Right atrium auricular region (tissue), 2 donors: ENCODE measurements around the gene UBASH3B. TPM values are rescaled to one million over a fixed set of nuclear protein-coding genes. Genes with fewer than 3 reads are reported as not detected.

Experiments used
- DNase-seq: peaks from one replicate; pipeline ENCODE4 v3.0.0-alpha.2; 2019; ENCODE audit warnings: low spot score
- H3K27ac ChIP-seq, 2 donors: fragments of 200-600 bp; sonication (generic); 1 replicate in 1 of 2; 2 replicates in 1 of 2; pipeline ENCODE4 v1.5.1; 2016 to 2019
- H3K27me3 ChIP-seq, 2 donors: fragments of 200-600 bp; sonication (generic); one replicate each; pipeline versions ENCODE4 v1.5.1 to v1.6.0; 2017 to 2019
- H3K36me3 ChIP-seq: fragments of 200-600 bp; sonication (generic); one replicate; pipeline ENCODE4 v1.5.1; 2016
- H3K4me1 ChIP-seq, 2 donors: fragments of 200-600 bp; sonication (generic); one replicate each; pipeline versions ENCODE4 v1.5.1 to v1.6.0; 2017 to 2019
- H3K4me3 ChIP-seq, 2 donors: fragments of 200-600 bp; sonication (generic); 1 replicate in 1 of 2; 2 replicates in 1 of 2; pipeline ENCODE4 v1.5.1; 2017 to 2019; ENCODE audit warnings: mild to moderate bottlenecking in 1 of 2, moderate library complexity in 1 of 2
- H3K9me3 ChIP-seq, 2 donors: fragments of 200-600 bp; sonication (generic); one replicate each; pipeline ENCODE4 v1.5.1; 2019
- CTCF ChIP-seq, 2 donors: fragments of 200-600 bp; sonication (generic); IDR thresholded peaks; one replicate each; pipeline ENCODE4 v1.5.1; 2019; ENCODE audit warnings: antibody characterized with exemption in 2 of 2
- total RNA-seq, 2 donors: library from RNA; depleted of rRNA; stranded (reverse); fragments of >200 nt; gene quantifications; one replicate each; pipeline ENCODE4 v1.1.0, GENCODE V29; 2016

Gene UBASH3B
- total RNA-seq, 2 donors from 2014 or later, result 1.7 to 1.8 TPM

GRCh38 chr11:122832721-122833470 is 177.4 kb downstream of the UBASH3B start:
- Histone ChIP-seq H3K36me3 (no peaks in the 10 kb centered on the region), H3K4me1 (no peaks in the 10 kb centered on the region), H3K27me3 (no peaks in the 10 kb centered on the region), H3K4me3 (no peak overlapping the region), H3K27ac (no peak overlapping the region), H3K9me3 (no peaks in the 10 kb centered on the region)
- TF ChIP-seq CTCF (IDR thresholded peaks at IDR 0.05), result no peak
- DNase-seq, result no peak

GRCh38 chr11:122833846-122834464 is 178.4 kb downstream of the UBASH3B start:
- Histone ChIP-seq H3K27me3 (no peaks in the 10 kb centered on the region), H3K4me3 (no peak overlapping the region), H3K27ac (no peak overlapping the region), H3K9me3 (no peaks in the 10 kb centered on the region), H3K36me3 (no peaks in the 10 kb centered on the region), H3K4me1 (no peaks in the 10 kb centered on the region)
- no peak for DNase-seq
- no peak for TF ChIP-seq CTCF (IDR thresholded peaks at IDR 0.05)

GRCh38 chr11:122836916-122837315 is 181.4 kb downstream of the UBASH3B start:
- no peaks in the 10 kb centered on the region for H3K36me3 ChIP-seq
- no peak for DNase-seq
- TF ChIP-seq CTCF (IDR thresholded peaks at IDR 0.05), result no peak
- H3K4me1 ChIP-seq, result no peaks in the 10 kb centered on the region
- H3K4me3 ChIP-seq, result no peak overlapping the region
- no peaks in the 10 kb centered on the region for H3K9me3 ChIP-seq
- no peak overlapping the region for H3K27ac ChIP-seq
- H3K27me3 ChIP-seq, result no peaks in the 10 kb centered on the region

- no peaks in the 10 kb centered on the region for H3K36me3 ChIP-seq
- H3K4me3 ChIP-seq, result no peak overlapping the region
- H3K27me3 ChIP-seq, result no peaks in the 10 kb centered on the region
- DNase-seq, result no peak
- TF ChIP-seq CTCF (IDR thresholded peaks at IDR 0.05), result no peak
- no peaks in the 10 kb centered on the region for H3K9me3 ChIP-seq
- H3K4me1 ChIP-seq, result no peaks in the 10 kb centered on the region
- no peak overlapping the region for H3K27ac ChIP-seq
Measured at GRCh38 chr11:122837528-122838346, 182.2 kb downstream of the UBASH3B start.

- no peaks in the 10 kb centered on the region for H3K4me1 ChIP-seq
- no peak for DNase-seq
- no peaks in the 10 kb centered on the region for H3K27me3 ChIP-seq
- H3K9me3 ChIP-seq, result no peaks in the 10 kb centered on the region
- no peak overlapping the region for H3K4me3 ChIP-seq
- no peak for TF ChIP-seq CTCF (IDR thresholded peaks at IDR 0.05)
- no peaks in the 10 kb centered on the region for H3K36me3 ChIP-seq
- no peak overlapping the region for H3K27ac ChIP-seq
Measured at GRCh38 chr11:122843281-122844141, 188.0 kb downstream of the UBASH3B start.
